HCEC 1CT (cell line): ENCODE results near the gene TMPRSS13.
A peak's percentile ranks its signal among the peaks of the same experiment; 100 is the strongest.

Experiments
- DNase-seq: peaks from one replicate; pipeline ENCODE4 v3.0.0-alpha.2; 2017

TMPRSS13 gene

DNA sequence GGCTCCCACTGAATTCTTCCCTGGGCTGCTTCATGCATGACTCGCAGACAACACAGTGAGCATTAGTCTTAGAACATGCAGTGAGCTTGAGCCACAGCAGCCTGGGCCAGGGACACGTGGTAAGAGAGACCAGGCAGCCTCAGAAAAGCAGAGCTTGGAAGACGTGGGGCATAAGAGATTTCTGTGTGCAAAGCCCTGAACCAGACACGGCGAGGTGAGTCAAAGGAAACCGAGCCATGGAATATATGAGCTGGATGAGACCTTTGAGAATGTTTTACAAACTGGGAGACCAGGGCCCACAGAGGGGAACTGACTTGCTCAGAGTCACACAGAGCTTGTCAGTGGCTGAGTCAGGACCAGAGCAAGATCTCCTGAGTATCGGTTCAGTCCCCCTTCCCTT, 44.2 kb downstream of the TMPRSS13 start:
- DNase-seq, result peak; percentile 19

DNA sequence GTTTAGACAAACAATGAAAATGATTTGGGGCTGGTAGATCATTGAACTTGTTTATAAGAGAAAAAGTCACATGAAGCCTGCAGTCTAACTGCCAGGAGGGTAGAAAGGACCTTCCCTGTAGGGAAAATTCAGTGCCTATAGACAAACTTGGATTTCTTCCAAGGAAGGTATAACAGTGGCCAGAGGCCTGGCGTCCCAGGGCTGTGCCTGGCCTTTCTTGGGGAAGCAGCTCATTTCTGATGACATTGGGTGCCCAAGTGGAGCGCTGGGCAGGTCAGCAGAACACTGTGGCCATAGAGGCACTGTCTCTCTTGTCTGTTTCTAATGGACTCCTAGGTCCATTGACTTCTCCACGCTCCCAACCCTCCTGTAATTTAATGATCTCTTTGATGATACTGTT, 46.1 kb downstream of the TMPRSS13 start:
- DNase-seq, result no peak

DNA sequence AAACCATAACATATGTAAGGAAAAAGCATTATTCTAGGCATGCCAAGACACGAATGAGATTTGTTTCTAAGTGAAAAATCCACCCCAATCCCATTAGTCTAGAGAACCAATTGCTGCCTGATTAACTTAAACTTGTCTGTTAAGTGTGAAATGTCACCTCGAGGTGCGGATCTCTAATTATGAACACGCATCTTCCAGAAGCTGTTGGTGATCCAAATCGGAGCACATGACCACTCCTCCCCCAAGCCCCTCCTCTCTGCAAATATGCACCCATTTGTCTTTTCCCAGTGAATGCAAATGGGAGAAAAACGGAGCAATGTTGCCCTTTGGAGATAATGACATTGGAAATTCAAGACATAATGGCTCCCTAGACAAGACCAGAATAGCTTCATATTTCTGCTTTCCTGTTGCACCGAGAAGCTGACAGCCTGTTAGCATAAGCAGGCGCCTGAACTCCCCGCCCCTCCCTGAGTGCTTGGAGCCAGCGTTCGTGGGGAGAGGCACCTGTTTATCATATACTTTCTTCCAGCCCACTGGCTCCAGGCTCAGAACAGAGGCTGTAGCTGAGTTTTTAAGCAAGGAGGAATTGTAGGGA, 46.8 kb downstream of the TMPRSS13 start:
- DNase-seq, result no peak

GRCh38 chr11:117881217-117881616, 48.0 kb downstream of the TMPRSS13 start:
- no peak for DNase-seq

DNA sequence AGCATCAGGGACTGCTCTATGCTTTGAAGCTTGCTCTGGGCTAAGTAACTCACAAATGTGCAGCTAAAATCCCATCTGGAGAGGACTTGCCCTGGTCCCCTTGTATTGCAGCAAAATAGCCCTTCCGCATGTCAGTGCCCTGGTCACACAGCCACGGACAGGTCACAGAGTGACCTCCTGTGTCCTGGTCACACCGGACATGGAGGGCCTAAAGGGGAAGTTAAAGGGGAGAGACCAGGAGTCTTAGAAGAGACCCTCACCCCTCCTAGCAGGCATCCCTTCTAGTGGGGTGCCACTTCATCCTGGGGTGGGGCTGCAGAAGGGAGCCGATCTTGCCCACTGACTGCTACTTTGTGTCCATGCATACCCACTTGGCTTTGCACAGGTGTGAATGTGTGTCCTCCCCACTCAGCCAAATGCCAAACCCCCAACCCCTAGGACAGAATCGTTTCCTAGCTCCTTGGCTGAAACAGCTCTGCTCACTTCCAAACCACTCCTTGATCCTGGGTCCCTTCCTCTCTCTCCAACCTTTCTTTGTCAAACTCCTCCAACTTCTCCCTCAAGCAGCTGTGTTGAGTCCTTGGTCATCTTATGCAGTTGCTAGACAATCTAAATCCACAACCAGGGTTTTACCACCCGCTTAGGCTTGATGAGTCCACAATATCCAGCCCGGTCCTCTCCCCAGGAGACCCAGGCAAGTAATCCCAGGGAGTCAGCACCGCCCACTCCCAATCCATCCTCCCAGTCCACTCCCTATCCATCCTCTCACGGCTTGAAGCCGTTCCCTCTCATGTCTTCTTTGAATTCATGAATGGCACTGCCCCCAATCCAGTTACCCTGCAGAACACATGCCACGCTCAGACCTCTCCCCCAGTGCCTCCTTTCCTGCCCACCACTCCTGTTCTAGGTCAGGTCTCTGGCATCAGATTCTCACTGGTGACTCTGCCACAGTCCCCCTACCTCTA, 49.4 kb downstream of the TMPRSS13 start:
- DNase-seq, result no peak

DNA sequence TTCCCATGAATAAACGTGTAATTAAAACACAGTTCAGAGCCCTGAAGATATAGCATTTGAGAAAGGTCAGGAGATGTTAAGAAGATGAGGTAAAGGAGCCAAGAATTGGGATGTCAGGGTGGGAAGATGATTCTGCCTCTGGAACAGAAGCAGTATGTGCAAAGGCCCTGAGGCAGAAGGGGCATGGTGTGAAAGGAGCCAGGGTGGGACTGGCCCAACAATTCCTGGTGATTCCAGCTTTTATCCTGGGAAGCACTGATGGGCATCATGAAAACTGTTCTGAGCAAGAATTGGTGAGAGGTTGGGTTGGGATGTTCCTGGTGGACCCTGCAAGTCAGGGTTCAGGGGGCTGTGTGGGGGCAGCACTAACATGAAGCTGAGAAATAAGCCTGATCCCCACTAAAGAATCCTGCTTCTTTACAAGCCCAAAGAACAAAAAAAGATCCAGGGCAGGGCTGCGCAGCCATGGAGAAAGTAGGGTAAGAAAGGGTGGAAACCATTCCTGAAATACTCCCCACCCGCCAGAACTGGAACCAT, 50.2 kb downstream of the TMPRSS13 start:
- DNase-seq, result no peak

GRCh38 chr11:117878314-117878938, 50.8 kb downstream of the TMPRSS13 start:
- DNase-seq, result peak; percentile 15

DNA sequence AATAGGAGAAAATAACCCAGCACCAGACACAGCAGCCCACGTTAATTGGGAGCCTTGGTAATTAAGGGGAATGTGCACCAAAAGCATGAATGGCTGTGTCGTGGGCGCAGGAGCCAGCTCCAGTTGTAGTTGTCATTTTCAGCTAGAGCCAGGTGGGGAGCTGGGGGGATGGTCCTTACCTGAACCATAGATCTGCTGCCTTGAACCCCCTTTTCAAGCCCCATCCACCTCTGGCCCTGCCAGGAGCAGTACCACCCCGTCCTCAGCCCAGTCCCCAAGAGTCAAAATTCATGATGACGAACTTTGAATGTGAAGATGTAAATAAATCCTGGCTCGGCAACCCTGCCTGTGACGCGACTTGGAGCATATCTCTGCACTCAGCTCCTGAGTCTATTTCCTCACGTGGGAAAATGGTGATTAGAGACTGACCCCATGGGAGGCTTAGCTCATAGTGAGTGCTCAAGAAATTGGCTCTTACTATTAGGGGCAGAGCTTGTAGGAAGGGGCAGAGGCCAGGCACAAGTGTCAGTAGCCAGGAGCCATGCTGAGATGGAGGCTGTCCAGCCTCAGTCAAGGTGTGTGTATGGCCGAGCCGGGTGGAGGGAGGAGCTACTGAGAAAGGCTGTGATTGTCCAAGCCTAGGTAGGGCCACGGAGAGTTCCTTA, 52.0 kb downstream of the TMPRSS13 start:
- DNase-seq, result no peak

GRCh38 chr11:117876341-117877119, 52.7 kb downstream of the TMPRSS13 start, which contains the start of gene FXYD6:
FXYD6 (minus strand) TSS chr11:117876658; CDS start chr11:117842776, 33,882 bp downstream.
- DNase-seq, result no peak

- DNase-seq, result no peak
Measured at GRCh38 chr11:117876059-117876340, 53.2 kb downstream of the TMPRSS13 start.

DNA sequence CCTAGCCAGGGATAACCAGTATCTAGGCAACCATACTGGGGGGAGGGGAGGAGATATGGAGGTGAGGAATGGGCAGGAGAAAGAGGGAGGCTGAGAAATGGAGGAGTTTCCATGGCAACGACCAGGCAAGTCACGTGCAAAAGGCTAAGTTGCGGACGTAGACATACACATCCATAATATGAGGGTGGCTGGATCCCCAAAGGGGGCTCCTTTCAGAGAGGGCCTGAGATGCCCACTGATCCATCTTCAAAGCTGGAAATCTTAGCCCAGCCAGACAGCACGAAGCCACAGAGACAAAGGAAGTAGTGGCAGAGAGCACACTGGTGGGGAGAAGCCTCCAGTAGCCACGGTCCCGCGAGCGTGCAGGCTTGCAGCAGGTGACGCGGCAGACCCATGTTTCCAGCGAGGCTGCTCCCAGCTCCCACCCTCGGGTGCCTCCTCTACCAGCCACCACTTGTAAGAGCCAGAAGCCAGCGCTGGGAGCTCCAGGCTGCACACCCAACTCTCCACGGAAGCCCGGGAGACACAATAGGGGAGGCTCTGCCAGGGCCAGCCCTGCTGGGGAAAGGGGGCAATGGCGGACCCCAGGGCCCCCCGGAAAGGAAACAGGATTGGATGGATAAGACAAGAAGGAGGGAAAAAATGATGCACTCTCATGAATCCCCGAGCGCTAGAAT, 53.7 kb downstream of the TMPRSS13 start:
- no peak for DNase-seq

DNA sequence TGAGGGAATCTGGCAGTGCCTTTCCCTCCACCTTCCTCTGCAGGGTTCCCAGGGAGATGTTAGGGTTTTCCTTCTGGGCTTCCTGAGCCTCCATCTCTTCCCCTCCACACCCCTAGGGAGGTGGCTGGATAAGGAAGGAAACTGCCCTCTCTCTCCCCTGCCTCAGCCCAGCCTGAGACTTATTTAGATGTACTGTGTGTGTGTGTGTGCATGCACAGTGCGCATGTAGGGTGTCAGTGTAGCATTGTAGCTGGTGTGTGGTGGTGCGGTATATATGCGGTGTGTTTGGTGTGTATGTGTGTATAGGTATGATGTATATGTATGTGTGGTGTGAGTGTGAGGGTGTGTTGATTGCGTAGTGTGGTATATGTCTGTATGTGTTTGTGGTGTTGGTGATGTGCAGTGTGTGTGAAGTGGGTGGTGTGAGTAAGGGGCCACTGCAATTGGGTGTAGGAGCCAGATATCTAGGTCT, 54.3 kb downstream of the TMPRSS13 start:
- DNase-seq, result no peak

DNA sequence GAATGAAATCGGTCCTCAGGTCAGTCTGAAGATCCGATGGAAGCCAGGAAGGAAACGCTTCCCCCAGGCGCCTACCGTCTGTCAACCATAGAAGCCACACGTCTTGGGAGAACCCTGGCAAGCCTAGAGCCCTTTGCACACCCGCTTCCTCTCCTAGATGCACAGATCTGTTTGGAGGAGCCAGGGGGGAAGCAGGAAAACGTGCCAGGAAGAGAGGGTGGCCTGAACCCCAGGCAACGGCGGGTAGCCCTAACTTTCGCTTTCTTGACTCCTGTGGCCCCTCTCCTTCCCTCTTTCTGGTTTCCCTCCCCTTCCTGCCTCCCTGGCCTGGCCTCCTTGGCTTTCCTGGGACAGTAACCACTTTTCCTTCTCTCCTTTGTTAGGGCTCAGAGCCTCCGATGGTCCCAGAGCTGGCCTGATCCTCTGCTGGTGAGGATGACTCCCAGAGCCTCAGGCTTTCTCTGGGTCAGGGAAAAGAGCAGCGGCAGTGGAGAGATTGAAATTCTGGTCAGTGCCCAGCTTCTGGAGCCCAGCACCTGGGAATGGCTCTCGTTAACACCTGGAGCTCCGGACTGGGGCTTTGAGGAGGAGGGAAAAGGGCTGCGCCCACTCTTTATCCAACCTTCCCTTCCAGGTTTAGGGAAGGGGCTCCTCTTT, 54.8 kb downstream of the TMPRSS13 start:
- DNase-seq, result no peak

- no peak for DNase-seq
Measured at GRCh38 chr11:117873828-117874125, 55.4 kb downstream of the TMPRSS13 start.

DNA sequence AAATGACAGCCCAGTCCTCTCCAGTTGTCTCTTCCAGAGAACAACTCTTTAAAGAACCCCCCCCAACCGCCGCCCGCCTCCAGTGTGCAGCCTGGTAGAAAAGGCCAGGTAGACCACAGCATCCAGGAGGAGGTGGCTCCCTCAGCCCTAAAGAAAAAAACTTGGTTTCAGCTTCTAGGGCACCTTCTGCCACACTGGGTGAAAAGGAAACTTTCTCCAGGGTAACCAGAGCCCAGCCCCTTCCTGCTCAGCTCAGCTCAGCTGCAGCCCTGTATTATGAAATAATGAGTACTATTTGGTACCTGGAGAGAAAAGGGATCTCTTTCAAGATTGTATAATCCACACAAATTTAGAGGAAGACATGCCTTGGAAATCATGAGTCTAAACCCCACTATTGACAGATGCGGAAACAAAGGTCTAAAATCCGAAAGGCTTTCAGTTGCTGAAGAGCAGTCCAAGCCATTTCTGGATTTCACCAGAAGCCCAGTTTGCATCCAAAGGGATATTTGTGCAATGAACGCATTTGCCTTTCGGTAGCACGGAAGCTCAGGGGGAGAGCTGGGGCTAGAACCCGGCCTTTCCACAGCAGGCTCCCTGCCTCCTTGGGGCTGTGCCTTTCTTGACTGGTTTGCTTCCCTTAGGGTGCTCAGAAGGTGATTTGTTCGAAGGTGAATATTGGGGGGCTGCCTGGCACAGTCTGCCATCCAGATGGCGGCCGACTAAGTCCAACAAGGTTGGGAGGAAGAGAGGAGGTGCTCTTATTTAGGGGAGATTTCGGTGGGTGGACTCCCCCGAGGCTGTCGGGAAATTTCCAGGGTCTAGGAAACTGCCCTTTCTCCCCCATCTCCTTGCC, 56.0 kb downstream of the TMPRSS13 start:
- no peak for DNase-seq

DNA sequence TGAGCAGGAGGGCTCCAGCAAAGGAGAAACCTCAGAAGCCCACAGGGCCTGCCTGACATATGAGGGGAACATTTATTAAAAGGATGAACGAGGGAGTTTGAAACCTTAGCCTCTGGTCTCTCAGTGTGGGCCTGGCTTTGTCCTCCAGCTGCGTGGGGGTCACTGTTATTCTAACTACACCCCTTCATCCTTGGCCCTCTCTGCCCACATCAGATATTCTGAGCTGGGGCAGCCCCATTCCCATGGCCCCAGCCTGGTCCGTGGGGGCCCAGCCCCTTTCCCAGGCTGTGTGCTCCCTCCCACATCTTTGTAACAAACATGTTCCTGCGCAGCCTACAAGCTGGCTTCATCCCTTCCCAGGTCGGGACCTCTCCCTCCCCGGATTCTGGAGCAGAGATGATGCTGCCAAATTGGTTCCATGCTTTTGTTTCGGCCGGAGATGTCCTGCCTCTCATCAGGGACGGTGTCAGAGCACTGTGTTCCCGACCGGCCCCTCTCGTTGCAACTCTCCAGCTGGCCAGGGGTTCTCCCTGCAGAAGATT, 56.7 kb downstream of the TMPRSS13 start:
- no peak for DNase-seq

DNA sequence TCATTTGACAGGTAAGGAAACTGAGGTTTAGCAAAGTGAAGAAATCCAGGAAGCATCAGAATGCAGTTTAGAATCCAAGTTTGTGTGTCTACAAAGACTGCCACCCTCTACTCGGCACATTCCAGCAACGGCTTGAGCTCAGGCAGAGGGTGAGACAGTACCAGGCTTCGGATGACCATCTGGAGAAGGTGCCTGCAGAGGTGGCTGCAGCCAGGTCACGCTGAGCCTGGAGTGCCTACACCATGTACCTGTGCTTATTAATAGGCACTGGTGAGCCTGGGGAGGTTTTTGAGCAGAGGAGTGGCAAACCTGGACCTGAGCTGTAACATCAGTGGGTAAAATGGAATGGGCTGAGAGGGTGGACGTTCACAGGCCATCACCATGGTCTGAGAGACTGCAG, 57.4 kb downstream of the TMPRSS13 start:
- DNase-seq, result no peak

- DNase-seq, result no peak
Measured at GRCh38 chr11:117871160-117871559, 58.0 kb downstream of the TMPRSS13 start.

GRCh38 chr11:117870103-117870952, 58.9 kb downstream of the TMPRSS13 start:
- no peak for DNase-seq
